HG03378 (cell line): ENCODE results near the gene TAS2R3.
A peak's percentile ranks its signal among the peaks of the same experiment; 100 is the strongest.

Source experiments
- ATAC-seq: cut with Tn5 transposase; IDR thresholded peaks from one replicate; pipeline ENCODE4 v1.9.1; 2021; ENCODE audit warnings: mild to moderate bottlenecking, moderate library complexity; ENCODE audit not compliant: unreplicated experiment

The TAS2R3 gene

GRCh38 chr7:141785706-141786552, 22.0 kb downstream of the TAS2R3 start:
- peak; percentile 76 for ATAC-seq

GRCh38 chr7:141788296-141788695, 24.4 kb downstream of the TAS2R3 start:
- ATAC-seq = no peak

GRCh38 chr7:141789917-141790316, 26.0 kb downstream of the TAS2R3 start, which contains the start of gene TAS2R5:
TSS of gene TAS2R5 (plus strand) at chr7:141790217. CDS start at chr7:141790362, 145 bp downstream.
- ATAC-seq = no peak

- no peak for ATAC-seq
Observed at GRCh38 chr7:141792526-141792925, 28.6 kb downstream of the TAS2R3 start.
